ENCODE data around the gene PRSS48. TPM values are rescaled to one million over a fixed set of nuclear protein-coding genes. Genes with fewer than 3 reads are reported as not detected.
"Not testable (repeated sequence)": the region's sequence is repeated elsewhere in the genome, so short reads cannot be mapped to it uniquely, and the experiment has no call there.

PRSS48 gene
- polyA plus RNA-seq, 10 donors, result not detected

DNA sequence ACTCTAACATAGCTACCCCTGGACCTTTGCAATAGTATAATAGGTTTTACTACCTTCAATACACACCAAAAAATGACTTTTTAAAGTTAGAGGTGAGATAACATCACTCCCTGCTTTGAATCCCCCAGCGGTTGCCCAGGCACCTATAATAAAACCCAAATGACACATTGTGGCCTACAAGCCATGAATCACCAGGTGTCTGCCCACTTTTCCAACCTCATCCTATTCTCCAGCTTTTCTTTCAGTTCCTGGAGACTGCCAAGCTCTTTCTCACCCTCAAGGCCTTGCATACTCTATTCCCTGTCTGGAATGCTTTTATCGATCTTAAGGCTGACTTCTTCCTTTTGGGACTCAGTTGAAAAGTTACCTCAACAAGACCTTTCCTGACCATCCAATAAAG, 16.4 kb upstream of the PRSS48 start:
- no peak for DNase-seq

DNA sequence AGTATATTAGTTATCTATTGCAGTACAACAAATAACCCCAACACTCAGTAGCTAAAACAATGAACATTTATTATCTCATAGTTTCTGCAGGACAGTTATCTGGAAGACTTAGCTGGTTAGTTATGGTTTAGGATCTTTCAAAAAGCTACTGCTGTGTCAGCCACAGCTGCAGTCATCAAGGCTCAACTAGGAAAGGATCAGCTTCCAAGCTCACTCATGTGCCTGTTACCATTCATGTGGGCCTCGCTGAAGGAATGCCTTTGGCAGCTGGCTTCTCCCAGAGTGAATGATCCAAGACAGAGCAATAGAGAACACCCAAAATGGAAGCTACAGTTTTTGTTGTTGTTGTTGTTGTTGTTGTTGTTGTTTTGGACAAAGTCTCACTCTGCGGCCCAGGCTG, 13.5 kb upstream of the PRSS48 start:
- DNase-seq, result peak in 1 of 3 donors; percentile 30

DNA sequence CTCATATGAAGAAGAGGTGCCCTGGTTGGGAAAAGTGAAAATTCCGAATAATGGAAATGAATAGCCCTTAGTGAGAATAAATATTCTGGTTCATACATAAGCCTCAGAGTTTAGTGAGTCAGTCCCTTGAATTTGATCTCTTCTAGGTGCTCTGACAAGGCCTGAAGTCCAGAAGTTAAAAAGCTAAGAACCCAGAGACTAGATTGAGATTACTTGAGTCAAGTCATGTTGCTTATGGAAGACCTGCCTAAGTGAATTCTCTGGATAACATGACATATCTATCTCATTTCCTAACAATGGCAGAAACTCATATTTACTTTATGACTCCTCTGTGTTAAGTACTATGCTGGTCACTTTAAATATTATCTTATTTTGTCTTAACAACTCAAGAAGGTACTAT, 10.5 kb upstream of the PRSS48 start:
- no peak for DNase-seq

DNA sequence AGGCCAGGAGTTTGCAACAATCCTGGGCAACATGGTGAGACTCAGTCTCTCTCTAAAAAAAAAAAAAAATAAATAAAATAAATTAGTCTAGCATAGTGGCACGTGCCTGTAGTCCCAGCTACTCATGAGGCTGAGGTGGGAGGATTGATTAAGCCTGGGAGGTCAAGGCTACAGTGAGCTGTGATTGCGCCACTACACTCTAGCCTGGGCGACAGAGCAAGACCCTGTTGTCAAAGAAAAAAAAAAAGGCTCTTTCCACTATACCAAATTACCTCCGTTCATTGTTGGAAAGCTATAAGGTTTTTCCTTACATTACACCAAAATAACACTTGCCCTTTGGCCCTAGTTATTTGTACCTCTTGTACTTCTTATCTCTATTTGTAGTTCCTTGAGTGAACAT, 9.9 kb upstream of the PRSS48 start:
- no peak for DNase-seq

DNA sequence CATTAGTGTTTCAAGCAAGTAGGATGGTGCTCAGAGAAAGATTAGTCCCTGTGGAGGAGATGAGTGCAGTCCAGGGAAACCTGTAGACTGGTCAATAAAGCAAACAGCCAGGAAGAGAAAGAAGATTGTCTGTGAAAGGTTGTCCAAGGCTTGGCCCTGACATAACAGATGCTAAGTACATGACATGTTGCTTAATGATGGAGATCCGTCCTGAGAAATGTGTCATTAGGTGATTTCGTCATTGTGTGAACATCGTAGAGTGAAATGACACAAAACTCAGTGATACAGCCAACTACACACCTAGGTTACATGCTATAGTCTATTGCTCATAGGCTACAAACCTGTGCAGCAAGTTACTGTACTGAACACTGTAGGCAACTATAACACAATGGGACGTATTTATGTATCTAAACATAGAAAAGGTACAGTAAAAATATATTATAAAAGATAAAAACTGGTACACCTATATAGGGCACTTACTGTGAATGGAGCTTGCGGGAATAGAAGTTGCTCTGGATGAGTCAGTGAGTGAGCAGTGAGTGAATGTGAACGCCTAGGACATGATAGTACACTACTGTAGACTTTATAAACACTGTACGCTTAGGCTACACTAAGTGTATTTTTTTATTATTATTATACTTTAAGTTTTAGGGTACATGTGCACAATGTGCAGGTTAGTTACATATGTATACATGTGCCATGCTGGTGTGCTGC, 9.0 kb upstream of the PRSS48 start:
- DNase-seq, result no peak

DNA sequence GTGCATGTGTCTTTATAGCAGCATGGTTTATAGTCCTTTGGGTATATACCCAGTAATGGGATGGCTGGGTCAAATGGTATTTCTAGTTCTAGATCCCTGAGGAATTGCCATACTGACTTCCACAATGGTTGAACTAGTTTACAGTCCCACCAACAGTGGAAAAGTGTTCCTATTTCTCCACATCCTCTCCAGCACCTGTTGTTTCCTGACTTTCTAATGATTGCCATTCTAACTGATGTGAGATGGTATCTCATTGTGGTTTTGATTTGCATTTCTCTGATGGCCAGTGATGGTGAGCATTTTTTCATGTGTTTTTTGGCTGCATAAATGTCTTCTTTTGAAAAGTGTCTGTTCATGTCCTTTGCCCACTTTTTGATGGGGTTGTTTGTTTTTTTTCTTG, 8.1 kb upstream of the PRSS48 start:
- not testable (repeated sequence) for DNase-seq

DNA sequence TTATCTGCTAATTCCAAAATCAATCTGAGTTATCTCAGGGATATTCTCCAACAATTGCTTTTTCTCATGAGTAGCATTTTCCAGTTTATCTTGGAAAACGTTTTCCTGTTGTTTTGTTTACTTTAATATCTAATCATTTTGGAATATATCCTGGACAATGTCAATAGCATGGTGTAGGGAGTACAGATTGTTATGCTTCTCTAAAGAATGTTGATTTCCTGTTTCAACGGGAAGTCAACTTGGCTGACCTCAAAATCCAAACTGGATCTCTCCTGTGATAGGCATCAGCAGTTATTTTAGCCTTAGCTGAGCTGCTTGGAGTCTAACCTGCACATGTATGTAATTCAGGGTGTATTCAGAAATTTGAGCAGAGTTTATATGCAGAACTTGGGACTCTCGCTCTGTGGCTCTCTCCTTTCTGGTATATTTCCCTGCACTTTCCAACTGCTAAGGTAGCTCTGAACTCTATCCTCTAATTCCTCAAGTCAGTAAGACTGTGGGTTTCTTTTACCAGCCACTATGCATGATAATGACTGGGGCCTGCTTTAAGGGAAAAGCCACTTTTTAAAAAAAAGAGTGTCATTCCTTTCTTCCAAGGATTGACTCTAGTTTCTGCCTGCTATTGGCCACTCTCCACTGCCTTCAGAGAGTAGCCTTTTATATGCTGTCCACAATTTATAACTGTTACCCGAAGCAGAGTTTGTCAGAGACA, 7.7 kb downstream of the PRSS48 start:
- DNase-seq, result no peak

DNA sequence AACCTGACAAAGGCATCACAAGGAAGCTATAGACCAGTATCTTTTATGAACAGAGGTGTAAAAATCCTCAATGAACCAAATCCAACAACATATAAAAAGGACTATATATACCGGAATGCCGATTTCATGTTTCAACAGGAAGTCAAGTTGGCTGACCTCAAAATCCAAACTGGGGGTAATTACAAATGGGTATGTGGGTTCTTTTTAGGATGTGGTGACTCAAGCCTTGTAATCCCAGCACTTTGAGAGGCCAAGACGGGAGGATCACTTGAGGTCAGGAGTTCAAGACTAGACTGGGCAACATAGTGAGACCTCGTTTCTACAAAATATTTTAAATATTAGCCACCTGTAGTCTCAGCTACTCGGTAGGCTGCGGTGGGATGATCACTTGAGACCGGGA, 10.4 kb downstream of the PRSS48 start:
- DNase-seq, result no peak

DNA sequence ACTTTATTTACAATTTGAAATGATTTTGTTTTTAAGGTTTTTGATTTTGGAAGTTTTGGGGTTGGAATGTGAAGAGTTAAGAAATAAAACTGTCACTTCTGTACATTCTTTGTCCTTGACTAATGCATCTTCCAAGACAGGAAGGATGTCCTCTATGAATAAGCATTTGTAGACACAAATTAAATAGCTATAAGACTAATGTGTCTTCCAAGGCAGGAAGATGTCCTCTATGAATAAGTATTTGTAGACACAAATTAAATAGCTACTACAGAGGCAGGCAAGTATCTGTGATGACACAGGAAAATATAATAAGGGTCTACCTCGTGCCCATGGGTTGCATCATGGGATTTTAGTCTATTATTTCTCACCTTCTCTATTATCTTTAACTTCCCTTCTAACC, 14.5 kb downstream of the PRSS48 start:
- peak in 1 of 3 donors; percentile 5 for DNase-seq

DNA sequence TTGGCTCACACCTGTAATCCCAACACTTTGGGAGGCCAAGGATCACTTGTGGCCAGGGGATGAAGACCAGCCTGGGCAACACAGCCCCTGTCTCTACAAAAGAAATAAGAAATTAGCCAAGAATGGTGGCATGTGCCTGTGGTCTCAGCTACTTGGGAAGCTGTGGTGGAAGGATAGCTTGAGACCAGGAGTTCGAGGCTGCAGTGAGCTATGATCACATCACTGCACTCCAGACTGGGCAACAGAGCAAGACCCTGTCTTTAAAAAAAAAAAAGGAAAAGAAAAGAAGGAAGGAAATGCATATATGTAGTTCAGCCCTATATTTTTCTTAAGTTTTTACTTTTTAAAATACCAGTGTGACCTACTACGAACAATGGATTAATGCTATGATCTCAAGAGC, 15.1 kb downstream of the PRSS48 start:
- DNase-seq, result no peak

DNA sequence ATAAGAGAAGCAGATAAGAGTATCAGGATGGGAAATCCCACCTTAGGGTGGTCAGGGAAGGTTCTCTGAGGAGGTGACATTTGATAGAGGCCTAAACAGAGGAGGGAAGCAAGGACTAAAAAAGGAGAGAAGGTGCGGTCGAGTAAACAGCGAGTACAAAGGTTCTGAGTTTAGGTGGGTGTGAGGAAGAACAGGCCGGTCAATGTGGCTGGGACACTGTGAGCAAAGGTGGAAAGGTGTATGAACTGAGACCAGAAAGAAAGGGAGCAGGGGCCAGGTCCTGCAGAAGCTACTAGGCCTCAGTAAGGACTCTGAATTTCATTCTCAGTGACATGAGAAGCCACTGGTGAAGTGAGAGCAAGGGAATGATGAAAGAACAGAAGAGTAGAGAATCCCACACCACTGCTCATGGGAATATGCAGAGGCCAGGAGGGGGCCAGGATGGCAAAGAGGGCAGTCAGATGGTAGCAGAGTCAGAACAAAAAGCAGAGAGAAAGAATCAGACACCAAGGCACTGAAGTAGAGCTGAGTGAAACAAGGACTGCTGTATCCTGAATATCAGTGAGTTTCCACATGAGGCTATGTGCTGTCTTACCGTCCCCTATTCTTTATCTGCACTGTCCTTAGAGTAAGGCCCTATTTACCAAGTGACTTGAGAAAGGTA, 18.0 kb downstream of the PRSS48 start:
- no peak for DNase-seq

DNA sequence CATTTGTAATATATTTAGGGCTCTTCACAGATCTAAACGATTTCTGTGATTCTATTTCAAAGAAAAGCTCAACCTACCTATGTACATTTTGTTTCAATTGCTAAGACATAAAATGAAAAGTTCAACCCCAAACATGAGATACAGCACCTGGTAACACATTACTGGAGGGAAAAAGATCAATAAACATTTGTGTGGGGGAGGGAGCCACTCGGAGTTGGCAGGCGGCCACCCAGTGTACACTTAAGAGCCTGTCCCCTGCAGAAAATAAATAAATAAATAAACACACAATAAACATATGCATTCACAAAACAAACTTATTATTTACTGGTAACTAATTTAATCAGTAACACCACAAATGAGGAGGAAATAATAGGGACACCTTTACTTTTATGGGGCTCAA, 19.3 kb downstream of the PRSS48 start:
- DNase-seq, result no peak

DNA sequence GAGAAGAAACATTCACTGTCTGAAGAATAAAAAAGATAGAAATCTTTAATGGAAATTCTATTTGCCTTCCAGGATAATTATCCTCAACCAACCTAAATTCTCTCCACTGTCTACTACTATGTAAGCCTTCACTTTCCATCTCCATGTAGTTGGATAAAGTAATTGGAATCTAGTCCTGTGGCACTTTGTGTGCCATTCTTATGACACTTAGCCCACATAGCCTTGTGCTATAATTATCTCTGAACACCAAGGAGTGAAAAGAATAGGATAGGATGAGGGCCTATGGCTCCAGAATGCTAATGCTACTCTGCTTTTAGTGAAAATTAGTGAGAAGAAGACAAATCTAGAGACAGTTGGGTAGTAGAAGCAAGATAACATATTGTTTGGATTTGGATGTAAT, 20.2 kb downstream of the PRSS48 start:
- DNase-seq, result no peak

DNA sequence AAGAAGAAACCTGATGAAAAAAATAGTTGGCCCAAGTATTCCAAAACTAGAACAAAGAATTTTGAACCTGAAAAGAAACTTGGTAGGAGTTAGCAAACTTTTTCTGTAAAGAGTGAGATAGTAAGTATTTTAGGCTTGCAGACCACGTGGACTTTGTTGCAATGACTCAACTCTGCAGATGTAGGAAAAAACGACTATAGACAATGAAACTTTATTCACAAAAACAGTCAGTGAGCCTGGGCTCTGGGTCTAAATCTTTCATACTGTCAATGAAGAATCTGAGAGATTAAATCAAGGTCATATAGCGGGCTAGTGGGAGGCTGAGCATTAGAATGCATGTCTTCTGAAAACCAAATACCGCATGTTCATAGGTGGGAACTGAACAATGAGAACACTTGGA, 25.5 kb downstream of the PRSS48 start:
- DNase-seq, result no peak

DNA sequence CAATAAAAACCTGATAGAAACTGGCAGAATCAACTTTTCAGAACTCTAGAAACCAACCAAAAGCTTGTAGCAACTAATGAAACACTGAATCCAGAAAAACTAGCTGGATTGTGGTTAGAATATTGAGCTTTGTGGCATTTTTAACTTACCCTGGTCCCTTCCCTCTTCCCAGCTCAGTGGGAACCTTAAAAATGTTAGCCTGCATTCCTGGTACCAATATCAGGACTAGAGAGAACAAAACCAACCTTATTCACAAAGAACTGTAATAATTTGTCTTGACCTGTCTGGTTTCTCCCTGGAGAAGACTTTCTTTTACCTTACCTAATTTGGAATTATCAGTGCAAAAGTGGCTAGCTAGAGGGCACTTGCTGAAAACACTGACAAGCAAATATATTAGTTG, 27.3 kb downstream of the PRSS48 start:
- DNase-seq, result no peak

DNA sequence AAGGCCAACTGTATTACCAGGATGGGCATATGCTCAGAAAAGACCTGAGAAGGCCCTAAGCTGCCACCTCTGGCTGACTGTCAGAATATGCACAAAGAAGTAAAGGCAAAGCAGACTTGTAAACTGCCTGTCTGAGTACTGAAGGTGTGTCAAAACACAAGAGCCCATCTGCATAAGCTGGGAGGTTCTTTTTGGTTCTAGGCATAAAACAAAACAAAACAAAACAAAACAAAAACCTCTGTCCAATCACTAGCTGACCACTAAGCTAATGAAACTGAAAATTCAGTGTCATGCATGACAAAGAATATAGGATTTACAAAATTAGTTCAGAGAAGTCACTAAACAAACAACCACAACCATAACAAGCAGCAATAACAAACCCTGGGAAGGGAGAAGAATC, 27.8 kb downstream of the PRSS48 start:
- DNase-seq, result no peak

DNA sequence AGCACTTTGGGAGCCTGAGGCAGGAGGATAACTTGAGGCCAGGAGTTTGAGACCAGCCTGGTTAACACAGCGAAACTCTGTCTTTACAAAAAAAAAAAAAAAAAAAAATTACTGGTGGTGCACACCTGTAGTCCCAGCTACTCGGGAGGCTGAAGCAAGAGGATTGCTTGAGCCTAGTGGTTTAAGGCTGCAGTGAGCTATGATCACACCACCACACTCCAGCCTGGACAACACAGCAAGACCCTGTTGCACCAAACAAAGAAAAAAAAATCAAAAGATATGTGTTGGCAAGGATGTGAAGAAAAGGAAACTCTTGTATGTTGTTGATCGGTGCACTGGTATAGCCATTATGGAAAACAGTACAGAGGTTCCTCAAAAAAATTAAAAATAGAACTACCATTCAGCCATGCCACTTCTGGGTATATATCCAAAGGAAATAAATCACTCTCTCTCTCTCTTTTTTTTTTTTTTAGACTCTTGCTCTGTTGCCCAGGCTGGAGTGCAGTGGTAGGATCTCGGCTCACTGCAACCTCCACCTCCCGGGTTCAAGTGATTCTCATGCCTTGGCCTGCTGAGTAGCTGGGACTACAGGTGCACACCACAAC, 33.3 kb downstream of the PRSS48 start:
- DNase-seq, result no peak

DNA sequence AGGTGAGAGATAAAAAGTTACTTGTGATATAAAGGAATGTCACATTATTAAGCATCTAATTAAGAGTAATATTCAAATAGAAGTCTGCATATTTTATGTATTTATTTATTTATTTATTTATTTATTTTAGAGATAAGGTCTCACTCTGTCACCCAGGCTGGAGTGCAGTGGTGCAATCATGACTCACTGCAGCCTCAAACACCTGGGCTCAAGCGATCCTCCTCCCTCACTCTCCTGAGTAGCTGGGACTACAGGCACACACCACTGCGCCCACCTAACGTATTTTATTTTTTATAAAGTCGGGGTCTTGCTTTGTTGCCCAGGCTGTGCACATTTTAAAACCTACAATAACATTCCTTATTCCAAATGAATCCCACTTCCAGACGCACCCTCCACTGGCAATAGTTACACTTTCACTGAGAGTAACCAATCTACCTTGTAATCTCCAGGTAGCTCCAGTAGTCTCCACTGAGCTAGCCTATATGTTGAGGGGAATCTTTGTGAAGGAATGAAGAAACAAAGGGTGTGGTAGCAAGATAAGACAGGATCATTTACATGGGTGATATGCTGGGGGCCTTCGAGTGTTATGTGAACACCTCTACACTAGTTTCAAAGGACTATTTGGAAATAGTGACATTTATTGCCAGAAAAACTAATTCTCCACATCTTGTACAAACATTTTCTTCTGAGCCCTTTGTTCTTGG, 36.5 kb downstream of the PRSS48 start:
- DNase-seq, result no peak

DNA sequence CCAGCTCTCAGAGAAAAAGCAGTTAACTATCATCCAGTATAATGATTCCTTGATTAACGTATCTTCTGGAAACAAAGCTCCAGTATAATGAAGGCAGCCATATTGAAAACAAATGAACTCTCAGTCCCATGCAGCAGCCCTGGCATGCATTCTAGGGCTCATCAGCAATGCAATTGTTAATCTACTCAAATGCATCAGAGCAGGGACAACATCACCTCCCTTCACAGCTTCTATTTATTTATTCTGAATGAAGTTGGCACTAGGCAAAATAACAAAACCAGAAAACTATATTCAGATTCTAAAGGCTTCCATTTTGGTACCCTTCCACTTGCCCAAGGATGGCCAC, 37.0 kb downstream of the PRSS48 start:
- DNase-seq, result no peak

DNA sequence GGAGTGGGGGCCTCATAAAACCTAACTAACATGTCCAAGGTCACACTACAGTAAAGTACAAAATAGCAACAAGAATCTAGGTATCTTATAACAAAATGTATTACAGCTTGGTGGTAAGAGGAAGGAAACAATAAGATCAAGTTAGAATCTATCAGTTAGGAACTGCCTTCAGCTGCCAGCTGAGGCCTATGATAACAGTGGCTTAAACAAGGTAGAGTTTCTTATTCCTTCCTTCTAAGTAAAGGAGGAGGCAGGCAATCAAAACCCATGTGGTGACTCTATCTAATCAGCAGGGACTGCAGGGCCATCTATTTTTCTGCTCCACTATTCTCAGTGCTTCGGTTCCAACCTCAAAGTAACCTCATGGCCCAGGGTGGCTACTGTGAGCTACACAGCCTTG, 37.5 kb downstream of the PRSS48 start:
- DNase-seq, result no peak

DNA sequence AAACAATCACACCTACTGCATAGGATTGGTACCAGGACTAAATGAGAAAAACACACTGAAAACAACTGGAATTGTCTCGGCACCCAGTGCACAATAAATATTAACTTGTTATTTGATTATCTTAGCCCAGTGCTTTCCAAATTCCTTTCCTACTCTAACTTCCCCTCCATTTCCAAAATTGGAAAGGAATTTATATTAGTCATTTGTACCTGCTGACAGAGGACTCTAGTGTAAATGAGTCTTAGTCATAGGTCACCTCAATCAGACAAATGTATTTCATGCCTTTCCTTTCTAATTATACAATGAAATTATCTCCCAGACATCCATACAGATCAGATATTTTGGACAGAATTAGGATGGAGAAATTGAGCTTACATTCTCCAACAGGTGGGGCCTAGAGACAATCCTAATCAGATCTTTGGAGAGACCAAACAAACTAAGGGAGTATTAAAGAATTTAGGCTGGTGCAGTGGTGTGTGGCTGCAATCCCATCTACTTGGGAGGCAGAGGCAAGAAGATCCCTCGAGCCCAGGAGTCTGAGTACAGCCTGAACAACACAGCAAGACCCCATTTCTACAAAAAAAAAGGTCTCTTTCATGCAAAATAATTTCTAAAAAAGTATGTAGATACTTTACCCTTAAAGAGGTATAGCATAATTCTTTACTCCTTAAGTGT, 38.4 kb downstream of the PRSS48 start:
- DNase-seq, result no peak

DNA sequence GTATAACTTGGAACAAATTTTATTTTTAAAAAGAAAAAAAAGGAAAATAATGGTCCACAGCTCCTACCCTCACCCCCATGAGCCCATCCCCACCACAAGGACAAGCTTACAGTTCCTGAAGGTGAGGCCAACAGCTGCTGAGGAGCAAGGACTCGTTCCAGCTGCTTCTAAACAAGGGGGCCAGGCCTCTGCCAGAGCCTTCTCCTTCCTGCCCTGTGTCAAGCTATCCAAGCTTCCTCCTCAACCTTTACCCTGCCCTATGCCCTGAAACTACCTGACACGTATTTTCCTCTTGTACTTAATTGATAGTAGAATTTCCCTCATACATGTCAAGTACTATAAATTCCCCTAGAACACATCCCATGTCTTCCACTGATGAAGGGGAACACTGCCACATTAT, 39.7 kb downstream of the PRSS48 start:
- no peak for DNase-seq

All from muscle of back (tissue), 11 donors.